GM04503 (cell line): ENCODE data around the gene RIC8A.

Source experiments
- DNase-seq: peaks from one replicate; pipeline ENCODE4 v3.0.0-alpha.2; 2012; ENCODE audit warnings: low read depth

RIC8A gene

GRCh38 chr11:204587-205109 is 2.9 kb upstream of the RIC8A start:
- DNase-seq: no peak

- no peak for DNase-seq
Observed at GRCh38 chr11:205221-206001, 2.1 kb upstream of the RIC8A start.

GRCh38 chr11:206002-206384 is 1.5 kb upstream of the RIC8A start:
- no peak for DNase-seq

GRCh38 chr11:206526-207207 is 841 bp upstream of the RIC8A start:
- DNase-seq: no peak

GRCh38 chr11:207863-208180 is 314 bp downstream of the RIC8A start:
- DNase-seq: no peak

GRCh38 chr11:208181-208916 is 841 bp downstream of the RIC8A start:
- no peak for DNase-seq

GRCh38 chr11:208917-209260 is 1.4 kb downstream of the RIC8A start:
- DNase-seq: no peak

- DNase-seq: no peak
Observed at GRCh38 chr11:209275-210121, 2.0 kb downstream of the RIC8A start.

- DNase-seq: peak; percentile 61
Observed at GRCh38 chr11:210122-210802, 2.8 kb downstream of the RIC8A start.

- no peak for DNase-seq
Observed at GRCh38 chr11:210803-211180, 3.3 kb downstream of the RIC8A start.

GRCh38 chr11:211295-211694 is 3.8 kb downstream of the RIC8A start:
- DNase-seq: no peak

GRCh38 chr11:211741-212140 is 4.2 kb downstream of the RIC8A start:
- no peak for DNase-seq

GRCh38 chr11:212150-213100 is 4.9 kb downstream of the RIC8A start:
- DNase-seq: no peak

- no peak for DNase-seq
Observed at GRCh38 chr11:213111-213510, 5.6 kb downstream of the RIC8A start.

GRCh38 chr11:214083-214482 is 6.6 kb downstream of the RIC8A start:
- DNase-seq: no peak

GRCh38 chr11:215581-216037 is 8.1 kb downstream of the RIC8A start:
- DNase-seq: no peak

- no peak for DNase-seq
Observed at GRCh38 chr11:216081-216974, 8.8 kb downstream of the RIC8A start.

GRCh38 chr11:217704-218103 is 10.2 kb downstream of the RIC8A start:
- DNase-seq: no peak
